Activated CD8-positive, alpha-beta T cell treated with anti-CD3 and anti-CD28 coated beads, Interleukin-2, amount 10 ng/mL, durations not matched to agents 7 days and 5 days (primary cell): ENCODE measurements around the gene TTC28. TPM values are rescaled to one million over a fixed set of nuclear protein-coding genes. Genes with fewer than 3 reads are reported as not detected.

Experiments used
- ATAC-seq: fragments of 150-1000 bp; cut with Tn5 transposase; one replicate; pipeline ENCODE4 v1.10.0; 2021; ENCODE audit warnings: moderate library complexity
- CTCF ChIA-PET: fragments of 350-600 bp; sonication (Branson Sonifier 250); formaldehyde crosslinking; loops from one replicate; lab custom pipeline; 2021; ENCODE audit warnings: antibody characterized with exemption; lab: Charles Lee
- POLR2A ChIA-PET: fragments of 350-600 bp; sonication (Branson Sonifier 250); formaldehyde crosslinking; loops from one replicate; lab custom pipeline; 2021; ENCODE audit warnings: antibody characterized with exemption; lab: Charles Lee
- DNase-seq: peaks from one replicate; pipeline ENCODE4 v3.0.0-alpha.2; 2020
- H3K27ac Mint-ChIP-seq: one replicate; pipeline ENCODE4 v1.8.0; 2021; ENCODE audit warnings: mild to moderate bottlenecking, mixed read lengths
- H3K27me3 Mint-ChIP-seq: one replicate; pipeline ENCODE4 v1.8.0; 2021; ENCODE audit warnings: low read depth, mixed read lengths
- H3K36me3 Mint-ChIP-seq: one replicate; pipeline ENCODE4 v1.8.0; 2021; ENCODE audit warnings: low read depth, mixed read lengths
- H3K4me1 Mint-ChIP-seq: one replicate; pipeline ENCODE4 v1.8.0; 2021; ENCODE audit warnings: low read depth, mixed read lengths
- H3K4me3 Mint-ChIP-seq: one replicate; pipeline ENCODE4 v1.8.0; 2021; ENCODE audit warnings: mild to moderate bottlenecking, mixed read lengths
- H3K9me3 Mint-ChIP-seq: one replicate; pipeline ENCODE4 v1.8.0; 2022; ENCODE audit warnings: mixed read lengths; ENCODE audit not compliant: insufficient read depth
- total RNA-seq, 2 experiments: library from RNA; stranded (reverse); gene quantifications; one replicate each; pipeline ENCODE4 v1.2.3, GENCODE V29; 2021

Gene TTC28
- total RNA-seq, 2 experiments from 2014 or later, result 0.18 to 0.23 TPM

DNA sequence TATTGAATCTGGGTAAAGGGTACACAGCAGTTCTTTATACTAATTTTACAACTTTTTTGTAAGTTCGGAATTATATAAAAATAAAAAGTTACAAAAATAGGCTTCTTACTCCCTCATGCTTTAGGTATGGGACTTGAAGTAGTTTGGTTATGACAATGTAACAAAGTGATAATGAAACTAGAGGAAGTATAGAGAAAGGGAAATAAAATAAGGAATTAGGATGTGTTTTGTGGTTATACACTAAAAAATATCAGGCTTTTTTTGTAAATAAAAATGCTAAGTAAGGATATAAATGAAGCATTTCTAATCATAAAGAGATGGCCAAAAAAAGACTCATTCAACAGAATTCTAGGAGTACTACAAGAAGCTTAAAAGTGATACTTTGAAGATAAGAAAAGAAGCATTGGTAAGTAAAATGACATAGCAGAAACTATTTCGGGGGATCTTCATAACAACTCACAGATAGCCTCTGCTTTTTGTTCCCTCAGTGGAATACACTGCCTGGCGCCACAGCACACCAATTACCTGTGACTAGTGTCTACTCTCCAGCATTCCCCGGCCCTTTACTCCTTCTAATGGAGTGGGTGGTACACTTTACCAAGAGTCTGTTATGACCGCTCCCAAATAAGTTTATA lies 437.9 kb downstream of the TTC28 start:
- Mint-ChIP-seq H3K36me3 (no peaks in the 10 kb centered on the region), H3K4me3 (no peak overlapping the region), H3K27ac (no peak overlapping the region), H3K9me3 (no peaks in the 10 kb centered on the region), H3K4me1 (no peaks in the 10 kb centered on the region), H3K27me3 (peaks cover 17% of the 10 kb centered on the region)
- no peak for ATAC-seq
- ChIA-PET POLR2A (no interaction called here), CTCF (no interaction called here)
- DNase-seq, result no peak

GRCh38 chr22:28239941-28240340 lies 439.7 kb downstream of the TTC28 start:
- Mint-ChIP-seq H3K4me3 (no peak overlapping the region), H3K27ac (no peak overlapping the region), H3K4me1 (no peaks in the 10 kb centered on the region), H3K36me3 (no peaks in the 10 kb centered on the region), H3K27me3 (peaks cover 21% of the 10 kb centered on the region), H3K9me3 (no peaks in the 10 kb centered on the region)
- DNase-seq (no peak), ATAC-seq (no peak)
- POLR2A ChIA-PET, result no interaction called here
- CTCF ChIA-PET, result no interaction called here

DNA sequence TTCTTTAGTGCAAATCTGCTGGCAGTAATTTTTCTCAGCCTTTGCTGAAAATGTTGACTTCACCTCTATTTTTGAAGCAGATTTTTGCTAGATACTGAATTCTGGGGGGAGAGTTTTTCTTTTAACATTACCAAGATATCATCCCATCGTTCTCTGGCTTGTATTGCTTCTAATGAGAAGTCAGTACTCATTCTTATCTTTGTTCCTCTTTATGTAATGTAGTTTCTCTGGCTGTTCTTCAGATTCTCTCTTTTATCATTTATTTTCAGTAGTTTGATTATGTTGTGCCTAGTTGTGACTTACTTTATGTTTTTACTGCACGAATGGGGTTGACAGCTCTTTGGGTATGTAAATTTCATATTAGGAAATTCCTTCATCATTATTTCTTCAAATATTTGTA lies 441.9 kb downstream of the TTC28 start:
- Mint-ChIP-seq H3K27ac (no peak overlapping the region), H3K4me3 (no peak overlapping the region), H3K9me3 (no peaks in the 10 kb centered on the region), H3K36me3 (no peaks in the 10 kb centered on the region), H3K4me1 (no peaks in the 10 kb centered on the region), H3K27me3 (peaks cover 18% of the 10 kb centered on the region)
- CTCF ChIA-PET, result no interaction called here
- ATAC-seq (no peak), DNase-seq (no peak)
- POLR2A ChIA-PET, result interaction anchor here (0.6 kb wide), 1 partner anchor 1699 kb away, joined by 6 read pairs; no protein-coding TSS in a partner anchor

- H3K9me3 Mint-ChIP-seq, result no peaks in the 10 kb centered on the region
- ChIA-PET CTCF (no interaction called here), POLR2A (no interaction called here)
- no peak for ATAC-seq
- no peak overlapping the region for H3K4me3 Mint-ChIP-seq
- no peaks in the 10 kb centered on the region for H3K4me1 Mint-ChIP-seq
- peaks cover 18% of the 10 kb centered on the region for H3K27me3 Mint-ChIP-seq
- H3K36me3 Mint-ChIP-seq, result no peaks in the 10 kb centered on the region
- no peak for DNase-seq
- H3K27ac Mint-ChIP-seq, result no peak overlapping the region
Measured at GRCh38 chr22:28237112-28237511, 442.5 kb downstream of the TTC28 start.

- POLR2A ChIA-PET, result no interaction called here
- Mint-ChIP-seq H3K27me3 (peaks cover 15% of the 10 kb centered on the region), H3K36me3 (no peaks in the 10 kb centered on the region), H3K27ac (no peak overlapping the region), H3K4me1 (no peaks in the 10 kb centered on the region), H3K4me3 (no peak overlapping the region), H3K9me3 (no peaks in the 10 kb centered on the region)
- CTCF ChIA-PET, result no interaction called here
- no peak for ATAC-seq
- no peak for DNase-seq
Measured at GRCh38 chr22:28232204-28232603, 447.4 kb downstream of the TTC28 start.

DNA sequence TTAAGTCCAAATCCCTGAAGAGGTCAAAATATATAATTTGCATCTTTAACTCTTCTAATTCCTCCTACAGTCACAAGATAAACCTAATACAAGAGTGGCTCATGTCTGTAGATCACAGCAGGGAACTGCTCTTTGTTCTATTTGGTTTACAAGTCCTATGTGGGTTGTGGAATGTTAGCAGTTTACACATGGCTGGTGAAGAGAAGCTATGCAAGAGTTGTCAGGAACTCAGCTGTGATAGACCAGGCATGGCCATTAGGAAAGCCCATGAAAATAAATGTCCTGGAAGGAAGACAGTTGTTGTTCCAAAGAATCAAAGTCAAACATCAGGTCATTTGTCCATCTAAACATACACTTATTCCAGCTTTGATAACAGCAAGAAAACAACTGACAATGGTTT lies 448.2 kb downstream of the TTC28 start:
- H3K9me3 Mint-ChIP-seq, result no peaks in the 10 kb centered on the region
- H3K27me3 Mint-ChIP-seq, result peaks cover 12% of the 10 kb centered on the region
- H3K27ac Mint-ChIP-seq, result no peak overlapping the region
- no peaks in the 10 kb centered on the region for H3K4me1 Mint-ChIP-seq
- no peak for ATAC-seq
- CTCF ChIA-PET, result no interaction called here
- POLR2A ChIA-PET, result no interaction called here
- no peaks in the 10 kb centered on the region for H3K36me3 Mint-ChIP-seq
- no peak overlapping the region for H3K4me3 Mint-ChIP-seq
- DNase-seq, result no peak

DNA sequence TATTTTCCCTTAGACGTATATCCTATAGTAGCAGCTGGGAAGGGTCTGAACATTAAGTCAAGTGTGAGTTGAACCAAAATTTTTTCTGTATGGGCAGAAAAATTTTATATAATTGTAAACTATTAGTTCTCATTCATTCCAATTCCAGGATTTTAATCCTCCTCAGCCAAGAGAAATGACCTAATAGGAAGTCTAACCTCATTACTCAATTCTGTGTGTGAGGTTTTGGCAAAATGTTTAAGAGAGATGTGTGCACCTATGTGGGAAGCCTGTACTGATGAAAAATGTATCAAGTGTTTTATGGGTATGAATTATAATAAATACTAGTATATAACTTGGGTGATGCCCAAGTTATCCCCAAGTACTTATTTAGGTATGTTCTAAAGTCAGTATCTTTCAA lies 449.0 kb downstream of the TTC28 start:
- CTCF ChIA-PET, result no interaction called here
- ATAC-seq (no peak), DNase-seq (no peak)
- POLR2A ChIA-PET, result no interaction called here
- Mint-ChIP-seq H3K4me3 (no peak overlapping the region), H3K9me3 (no peaks in the 10 kb centered on the region), H3K27me3 (peaks cover 9% of the 10 kb centered on the region), H3K4me1 (no peaks in the 10 kb centered on the region), H3K27ac (no peak overlapping the region), H3K36me3 (no peaks in the 10 kb centered on the region)

- Mint-ChIP-seq H3K36me3 (no peaks in the 10 kb centered on the region), H3K27me3 (peaks cover 9% of the 10 kb centered on the region), H3K4me3 (no peak overlapping the region), H3K27ac (no peak overlapping the region), H3K9me3 (no peaks in the 10 kb centered on the region), H3K4me1 (no peaks in the 10 kb centered on the region)
- ChIA-PET CTCF (interaction anchor here (1.1 kb wide), 1 partner anchor 95 kb away, joined by 4 read pairs; no protein-coding TSS in a partner anchor), POLR2A (no interaction called here)
- ATAC-seq (no peak), DNase-seq (no peak)
Measured at GRCh38 chr22:28229566-28230485, 449.8 kb downstream of the TTC28 start.

GRCh38 chr22:28223826-28224225 lies 455.8 kb downstream of the TTC28 start:
- Mint-ChIP-seq H3K36me3 (no peaks in the 10 kb centered on the region), H3K9me3 (no peaks in the 10 kb centered on the region), H3K27ac (no peak overlapping the region), H3K27me3 (no peaks in the 10 kb centered on the region), H3K4me1 (no peaks in the 10 kb centered on the region), H3K4me3 (no peak overlapping the region)
- ChIA-PET CTCF (no interaction called here), POLR2A (no interaction called here)
- DNase-seq (no peak), ATAC-seq (no peak)

DNA sequence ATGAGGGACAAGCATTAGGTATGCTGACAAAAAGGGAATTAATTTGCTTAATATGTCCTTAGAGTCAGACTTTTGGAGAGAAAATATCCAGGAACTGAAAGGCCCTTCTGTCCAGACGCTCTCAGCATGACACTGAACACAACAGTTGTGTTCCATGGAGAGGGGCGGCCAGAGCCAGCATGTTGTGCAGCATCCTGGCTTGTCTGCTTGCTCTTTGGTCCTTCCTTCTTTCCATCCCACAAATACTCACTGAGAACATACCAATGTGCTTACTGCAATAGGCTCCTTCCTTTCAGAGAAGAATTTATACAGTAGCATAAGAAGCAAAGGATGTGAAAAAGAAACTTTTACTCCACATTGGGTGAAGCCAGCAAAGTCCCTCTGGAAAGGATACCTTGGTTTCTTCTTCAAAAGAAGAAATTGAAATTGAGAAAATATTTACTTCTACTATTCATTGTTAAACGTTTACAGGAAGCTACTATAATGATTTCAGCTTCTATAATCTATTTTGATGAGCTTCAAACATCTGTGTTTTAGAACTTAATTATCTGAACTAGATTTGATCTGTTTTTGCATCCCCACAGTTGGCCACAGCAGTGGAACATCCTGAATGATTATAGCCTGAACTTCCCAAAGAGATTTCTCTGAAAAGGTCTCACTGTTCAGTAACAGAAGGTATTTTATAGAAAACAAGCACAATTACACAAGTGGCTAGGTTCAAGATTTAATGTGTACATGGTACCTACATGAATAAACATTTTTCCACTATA lies 456.5 kb downstream of the TTC28 start:
- Mint-ChIP-seq H3K4me1 (no peaks in the 10 kb centered on the region), H3K36me3 (no peaks in the 10 kb centered on the region), H3K9me3 (no peaks in the 10 kb centered on the region), H3K27me3 (no peaks in the 10 kb centered on the region), H3K4me3 (no peak overlapping the region), H3K27ac (no peak overlapping the region)
- DNase-seq (no peak), ATAC-seq (no peak)
- CTCF ChIA-PET, result no interaction called here
- POLR2A ChIA-PET, result no interaction called here

GRCh38 chr22:28222571-28222970 lies 457.1 kb downstream of the TTC28 start:
- no peaks in the 10 kb centered on the region for H3K4me1 Mint-ChIP-seq
- ATAC-seq, result no peak
- no peak overlapping the region for H3K27ac Mint-ChIP-seq
- POLR2A ChIA-PET, result no interaction called here
- H3K36me3 Mint-ChIP-seq, result no peaks in the 10 kb centered on the region
- H3K4me3 Mint-ChIP-seq, result no peak overlapping the region
- no peaks in the 10 kb centered on the region for H3K9me3 Mint-ChIP-seq
- CTCF ChIA-PET, result no interaction called here
- no peak for DNase-seq
- H3K27me3 Mint-ChIP-seq, result no peaks in the 10 kb centered on the region

DNA sequence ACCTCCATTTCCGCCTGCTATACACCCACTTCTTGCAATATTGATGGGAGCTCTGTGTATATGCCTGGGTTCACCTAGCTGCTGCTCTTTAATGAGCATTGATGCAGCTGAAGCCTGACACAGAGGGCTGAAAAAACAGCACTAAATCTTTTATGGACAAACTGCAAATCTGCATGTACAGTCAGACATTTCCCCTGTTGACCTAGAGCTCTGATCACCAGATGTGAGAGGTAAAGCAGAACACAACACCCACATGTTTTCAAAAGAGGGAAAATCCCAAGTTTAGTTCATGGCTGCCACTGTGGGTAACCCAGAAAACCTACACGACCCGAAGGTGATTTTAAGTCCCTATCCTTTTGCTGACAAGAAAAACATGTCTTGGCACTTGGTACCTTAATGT lies 457.6 kb downstream of the TTC28 start:
- POLR2A ChIA-PET, result no interaction called here
- H3K4me1 Mint-ChIP-seq, result no peaks in the 10 kb centered on the region

More for the DNA sequence above, 457.6 kb downstream of the TTC28 start:
- DNase-seq, result no peak
- no peak overlapping the region for H3K4me3 Mint-ChIP-seq
- CTCF ChIA-PET, result no interaction called here
- no peaks in the 10 kb centered on the region for H3K36me3 Mint-ChIP-seq
- no peak overlapping the region for H3K27ac Mint-ChIP-seq
- ATAC-seq, result no peak
- no peaks in the 10 kb centered on the region for H3K27me3 Mint-ChIP-seq
- no peaks in the 10 kb centered on the region for H3K9me3 Mint-ChIP-seq
